ENCODE data around the gene CES2.
A peak's percentile ranks its signal among the peaks of the same experiment; 100 is the strongest.

CES2 gene

DNA sequence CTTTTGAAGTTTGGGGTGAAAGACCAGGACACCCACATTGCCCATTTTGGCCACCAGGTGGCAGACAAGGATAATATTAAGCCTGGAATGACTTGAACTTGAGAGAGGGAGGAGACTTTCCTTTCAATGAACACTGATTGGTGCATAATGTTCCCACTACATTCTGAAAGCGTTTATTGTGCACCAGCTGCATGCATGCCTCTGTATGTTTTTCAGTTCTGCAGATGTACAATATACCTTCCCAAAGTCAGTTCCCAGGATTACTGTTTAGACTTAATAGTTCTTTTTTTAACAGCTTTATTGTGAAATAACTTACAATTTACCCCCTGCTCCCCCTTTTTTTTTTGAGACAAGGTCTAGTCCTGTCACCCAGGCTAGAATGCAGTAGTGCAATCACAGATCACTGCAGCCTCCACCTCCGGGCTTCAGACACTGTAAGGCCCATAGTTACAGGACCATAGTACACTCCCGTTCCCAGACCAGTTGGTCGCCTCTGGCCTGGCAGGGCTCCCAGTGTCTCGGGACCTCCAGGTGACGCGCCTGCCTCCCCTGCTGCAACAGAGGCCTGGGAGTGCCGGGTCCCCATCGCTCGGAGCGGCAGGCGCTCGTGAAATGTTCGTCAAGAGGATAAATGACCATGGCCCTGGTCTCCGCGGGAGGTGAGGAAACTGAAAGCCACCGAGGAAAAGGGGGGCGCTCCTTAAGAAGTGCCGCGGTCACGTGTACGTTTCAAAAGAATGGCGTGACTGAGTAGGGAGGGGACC is 12.2 kb downstream of the CES2 start:
- H2AK5ac ChIP-seq (ENCODE audit: low read depth, low read length) = no peak overlapping the region
- H4K91ac ChIP-seq (ENCODE audit: low read depth, low read length, poor library complexity) = no peak overlapping the region
- no CpG with 5 or more reads among the region's 23 CpGs for WGBS, 2 donors (ENCODE audit: extremely low coverage in 2 of 2, insufficient read length in 2 of 2, insufficient replicate concordance in 1 of 2)
- H3K9me3 ChIP-seq (replicated peaks in 1 of 2; ENCODE audit: control insufficient read depth in 2 of 2, insufficient read depth in 1 of 2, low read depth in 1 of 2, low read length in 2 of 2) = no peaks in the 10 kb centered on the region
- no peaks in the 10 kb centered on the region for H3K4me1 ChIP-seq (ENCODE audit: control insufficient read depth in 2 of 2, insufficient read depth in 1 of 2, low read depth in 1 of 2, low read length in 2 of 2)
- H3K9ac ChIP-seq (ENCODE audit: low read depth, low read length, poor library complexity) = no peak overlapping the region
- DNase-seq (ENCODE audit: low spot score) = peak; percentile 64
- H3K36me3 ChIP-seq (replicated peaks in 1 of 2; ENCODE audit: control insufficient read depth in 2 of 2, insufficient read depth in 2 of 2, low read length in 2 of 2) = peaks cover 5 to 17% of the 10 kb centered on the region in 2 donors
- H2AFZ ChIP-seq (ENCODE audit: low read length) = no peak overlapping the region
- peaks cover 0 to 29% (median 8%) of the 10 kb centered on the region in 3 experiments for H3K27me3 ChIP-seq (ENCODE audit: control insufficient read depth in 3 of 3, insufficient read depth in 3 of 3, low read depth in 1 of 3, low read length in 3 of 3)
- H3K18ac ChIP-seq (ENCODE audit: low read length) = no peak overlapping the region
- no peak overlapping the region for H2BK120ac ChIP-seq (ENCODE audit: low read depth, low read length)
- no peak overlapping the region for H3K4me2 ChIP-seq (ENCODE audit: insufficient read depth, low read length, poor library complexity, severe bottlenecking)
- H3K14ac ChIP-seq (ENCODE audit: low read length) = no peak overlapping the region
- H3K23ac ChIP-seq (ENCODE audit: low read depth, low read length, poor library complexity) = no peak overlapping the region
- no peak overlapping the region for H3K27ac ChIP-seq (replicated peaks; ENCODE audit: low read length)
- H4K8ac ChIP-seq (ENCODE audit: low read depth, low read length) = no peak overlapping the region
- no peak overlapping the region for H2BK12ac ChIP-seq (ENCODE audit: low read length)
- H2BK15ac ChIP-seq (ENCODE audit: low read length) = no peak overlapping the region
- H3K4ac ChIP-seq (ENCODE audit: low read length) = no peak overlapping the region
- peak overlapping the region in 1 of 2 donors; percentile 60 for H3K4me3 ChIP-seq (ENCODE audit: low read length in 2 of 2)
- H3K79me1 ChIP-seq (ENCODE audit: low read depth, low read length) = no peaks in the 10 kb centered on the region
- no peak overlapping the region for H2BK5ac ChIP-seq (ENCODE audit: low read length)

DNA sequence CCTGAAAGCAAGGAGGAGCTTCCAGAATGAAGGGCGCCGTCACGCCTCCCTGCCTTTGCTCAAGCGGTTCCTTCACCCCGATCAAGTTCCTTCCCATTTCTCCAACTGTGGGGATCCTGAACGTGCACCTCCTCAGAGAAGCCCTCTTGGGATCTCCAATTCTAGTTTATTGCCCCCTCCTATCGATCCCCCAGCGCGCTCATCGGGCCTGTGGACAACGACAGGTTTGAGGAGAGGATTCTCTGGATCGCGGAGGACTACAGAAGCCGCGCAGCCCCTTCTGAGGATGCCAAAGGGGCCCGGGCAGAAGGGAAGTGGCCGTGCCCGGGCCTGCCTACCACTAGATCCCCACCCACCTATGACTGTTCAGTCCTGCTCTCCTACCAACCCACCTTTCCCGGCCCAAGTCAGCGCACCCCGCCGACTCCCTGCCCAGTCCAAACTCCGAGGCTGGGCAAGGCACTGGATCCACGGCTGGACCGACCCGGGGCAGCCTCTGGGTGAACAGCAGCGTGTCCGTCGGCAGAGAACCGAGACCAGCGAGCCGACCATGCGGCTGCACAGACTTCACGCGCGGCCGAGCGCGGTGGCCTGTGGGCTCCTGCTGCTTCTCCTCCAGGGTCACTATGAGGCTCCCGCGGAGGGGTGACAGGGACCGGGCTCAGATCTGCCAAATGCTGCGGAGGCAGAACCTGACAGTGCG is 13.0 kb downstream of the CES2 start:
- Histone ChIP-seq H2AK5ac (ENCODE audit: low read depth, low read length) (no peak overlapping the region), H3K4me1 (ENCODE audit: control insufficient read depth in 2 of 2, insufficient read depth in 1 of 2, low read depth in 1 of 2, low read length in 2 of 2) (no peaks in the 10 kb centered on the region), H2BK120ac (ENCODE audit: low read depth, low read length) (no peak overlapping the region), H2AFZ (ENCODE audit: low read length) (no peak overlapping the region), H3K27me3 (ENCODE audit: control insufficient read depth in 3 of 3, insufficient read depth in 3 of 3, low read depth in 1 of 3, low read length in 3 of 3) (peaks cover 0 to 29% (median 11%) of the 10 kb centered on the region in 3 experiments), H4K91ac (ENCODE audit: low read depth, low read length, poor library complexity) (no peak overlapping the region), H2BK15ac (ENCODE audit: low read length) (no peak overlapping the region), H3K9me3 (replicated peaks in 1 of 2; ENCODE audit: control insufficient read depth in 2 of 2, insufficient read depth in 1 of 2, low read depth in 1 of 2, low read length in 2 of 2) (no peaks in the 10 kb centered on the region), H4K8ac (ENCODE audit: low read depth, low read length) (peak overlapping the region; percentile 43), H3K4ac (ENCODE audit: low read length) (no peak overlapping the region), H3K79me1 (ENCODE audit: low read depth, low read length) (no peaks in the 10 kb centered on the region), H3K18ac (ENCODE audit: low read length) (peak overlapping the region; percentile 57), H3K36me3 (replicated peaks in 1 of 2; ENCODE audit: control insufficient read depth in 2 of 2, insufficient read depth in 2 of 2, low read length in 2 of 2) (peaks cover under 1 to 9% of the 10 kb centered on the region in 2 donors), H3K14ac (ENCODE audit: low read length) (peak overlapping the region; percentile 21), H3K4me2 (ENCODE audit: insufficient read depth, low read length, poor library complexity, severe bottlenecking) (no peak overlapping the region), H2BK5ac (ENCODE audit: low read length) (no peak overlapping the region), H3K27ac (replicated peaks; ENCODE audit: low read length) (no peak overlapping the region), H3K23ac (ENCODE audit: low read depth, low read length, poor library complexity) (peak overlapping the region; percentile 91), H3K4me3 (ENCODE audit: low read length in 2 of 2) (no peak overlapping the region), H3K9ac (ENCODE audit: low read depth, low read length, poor library complexity) (no peak overlapping the region), H2BK12ac (ENCODE audit: low read length) (no peak overlapping the region)
- DNase-seq (ENCODE audit: low spot score) = no peak
- no CpG with 5 or more reads among the region's 44 CpGs for WGBS, 2 donors (ENCODE audit: extremely low coverage in 2 of 2, insufficient read length in 2 of 2, insufficient replicate concordance in 1 of 2)

- Histone ChIP-seq H3K23ac (ENCODE audit: low read depth, low read length, poor library complexity) (peak overlapping the region; percentile 91), H3K14ac (ENCODE audit: low read length) (peak overlapping the region; percentile 21), H3K9ac (ENCODE audit: low read depth, low read length, poor library complexity) (no peak overlapping the region), H2BK12ac (ENCODE audit: low read length) (no peak overlapping the region), H3K27me3 (ENCODE audit: control insufficient read depth in 3 of 3, insufficient read depth in 3 of 3, low read depth in 1 of 3, low read length in 3 of 3) (peaks cover 0 to 29% (median 14%) of the 10 kb centered on the region in 3 experiments), H3K36me3 (replicated peaks in 1 of 2; ENCODE audit: control insufficient read depth in 2 of 2, insufficient read depth in 2 of 2, low read length in 2 of 2) (peaks cover 0 to 4% of the 10 kb centered on the region in 2 donors), H3K27ac (replicated peaks; ENCODE audit: low read length) (no peak overlapping the region), H3K4me1 (ENCODE audit: control insufficient read depth in 2 of 2, insufficient read depth in 1 of 2, low read depth in 1 of 2, low read length in 2 of 2) (no peaks in the 10 kb centered on the region), H2AFZ (ENCODE audit: low read length) (no peak overlapping the region), H3K79me1 (ENCODE audit: low read depth, low read length) (no peaks in the 10 kb centered on the region), H3K9me3 (replicated peaks in 1 of 2; ENCODE audit: control insufficient read depth in 2 of 2, insufficient read depth in 1 of 2, low read depth in 1 of 2, low read length in 2 of 2) (no peaks in the 10 kb centered on the region), H2BK15ac (ENCODE audit: low read length) (no peak overlapping the region), H3K4ac (ENCODE audit: low read length) (no peak overlapping the region), H3K4me2 (ENCODE audit: insufficient read depth, low read length, poor library complexity, severe bottlenecking) (no peak overlapping the region), H2BK5ac (ENCODE audit: low read length) (no peak overlapping the region), H4K8ac (ENCODE audit: low read depth, low read length) (no peak overlapping the region), H2AK5ac (ENCODE audit: low read depth, low read length) (no peak overlapping the region), H2BK120ac (ENCODE audit: low read depth, low read length) (no peak overlapping the region), H3K18ac (ENCODE audit: low read length) (no peak overlapping the region), H4K91ac (ENCODE audit: low read depth, low read length, poor library complexity) (no peak overlapping the region), H3K4me3 (ENCODE audit: low read length in 2 of 2) (no peak overlapping the region)
- DNase-seq (ENCODE audit: low spot score) = no peak
- no CpG with 5 or more reads among the region's 21 CpGs for WGBS, 2 donors (ENCODE audit: extremely low coverage in 2 of 2, insufficient read length in 2 of 2, insufficient replicate concordance in 1 of 2)
These were observed 13.5 kb downstream of the CES2 start for GRCh38 chr16:66948837-66949225.

- Histone ChIP-seq H2BK12ac (ENCODE audit: low read length) (no peak overlapping the region), H3K4me2 (ENCODE audit: insufficient read depth, low read length, poor library complexity, severe bottlenecking) (no peak overlapping the region), H2AK5ac (ENCODE audit: low read depth, low read length) (no peak overlapping the region), H2BK5ac (ENCODE audit: low read length) (no peak overlapping the region), H4K91ac (ENCODE audit: low read depth, low read length, poor library complexity) (no peak overlapping the region), H3K27me3 (ENCODE audit: control insufficient read depth in 3 of 3, insufficient read depth in 3 of 3, low read depth in 1 of 3, low read length in 3 of 3) (peaks cover 0 to 29% (median 14%) of the 10 kb centered on the region in 3 experiments), H3K18ac (ENCODE audit: low read length) (no peak overlapping the region), H3K9ac (ENCODE audit: low read depth, low read length, poor library complexity) (no peak overlapping the region), H3K23ac (ENCODE audit: low read depth, low read length, poor library complexity) (no peak overlapping the region), H3K4me3 (ENCODE audit: low read length in 2 of 2) (no peak overlapping the region), H2BK120ac (ENCODE audit: low read depth, low read length) (no peak overlapping the region), H3K9me3 (replicated peaks in 1 of 2; ENCODE audit: control insufficient read depth in 2 of 2, insufficient read depth in 1 of 2, low read depth in 1 of 2, low read length in 2 of 2) (no peaks in the 10 kb centered on the region), H2AFZ (ENCODE audit: low read length) (no peak overlapping the region), H3K36me3 (replicated peaks in 1 of 2; ENCODE audit: control insufficient read depth in 2 of 2, insufficient read depth in 2 of 2, low read length in 2 of 2) (no peaks in the 10 kb centered on the region), H3K4me1 (ENCODE audit: control insufficient read depth in 2 of 2, insufficient read depth in 1 of 2, low read depth in 1 of 2, low read length in 2 of 2) (no peaks in the 10 kb centered on the region), H3K4ac (ENCODE audit: low read length) (no peak overlapping the region), H3K79me1 (ENCODE audit: low read depth, low read length) (no peaks in the 10 kb centered on the region), H3K27ac (replicated peaks; ENCODE audit: low read length) (no peak overlapping the region), H4K8ac (ENCODE audit: low read depth, low read length) (no peak overlapping the region), H3K14ac (ENCODE audit: low read length) (no peak overlapping the region), H2BK15ac (ENCODE audit: low read length) (no peak overlapping the region)
- WGBS, 2 donors (ENCODE audit: extremely low coverage in 2 of 2, insufficient read length in 2 of 2, insufficient replicate concordance in 1 of 2) = no CpG with 5 or more reads among the region's 6 CpGs
- no peak for DNase-seq (ENCODE audit: low spot score)
These were observed 14.2 kb downstream of the CES2 start for GRCh38 chr16:66949472-66949871.
